ENCODE results near the gene RNF167. TPM values are rescaled to one million over a fixed set of nuclear protein-coding genes. Genes with fewer than 3 reads are reported as not detected.

RNF167 gene
- polyA plus RNA-seq, 1 experiment, result 63.1 TPM

DNA sequence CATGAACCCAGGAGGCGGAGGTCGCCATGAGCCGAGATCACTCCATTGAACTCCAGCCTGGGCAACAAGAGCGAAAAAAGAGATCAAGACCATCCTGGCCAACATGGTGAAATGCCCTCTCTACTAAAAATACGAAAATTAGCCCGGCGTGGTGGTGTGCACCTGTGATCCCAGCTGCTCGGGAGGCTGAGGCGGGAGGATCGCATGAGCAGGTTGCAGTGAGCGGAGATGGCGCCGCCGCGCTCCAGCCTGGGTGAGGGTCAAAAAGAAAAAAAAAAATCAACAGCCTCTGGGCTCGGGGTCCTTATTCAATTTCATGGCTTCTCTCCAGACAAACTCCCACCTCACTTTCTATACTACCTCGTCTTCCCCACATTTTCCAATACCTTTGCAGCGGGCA is 11.2 kb upstream of the RNF167 start:
- ChIA-PET CTCF (no interaction called here), POLR2A (no interaction called here)
- TF ChIP-seq, protein P1, sequence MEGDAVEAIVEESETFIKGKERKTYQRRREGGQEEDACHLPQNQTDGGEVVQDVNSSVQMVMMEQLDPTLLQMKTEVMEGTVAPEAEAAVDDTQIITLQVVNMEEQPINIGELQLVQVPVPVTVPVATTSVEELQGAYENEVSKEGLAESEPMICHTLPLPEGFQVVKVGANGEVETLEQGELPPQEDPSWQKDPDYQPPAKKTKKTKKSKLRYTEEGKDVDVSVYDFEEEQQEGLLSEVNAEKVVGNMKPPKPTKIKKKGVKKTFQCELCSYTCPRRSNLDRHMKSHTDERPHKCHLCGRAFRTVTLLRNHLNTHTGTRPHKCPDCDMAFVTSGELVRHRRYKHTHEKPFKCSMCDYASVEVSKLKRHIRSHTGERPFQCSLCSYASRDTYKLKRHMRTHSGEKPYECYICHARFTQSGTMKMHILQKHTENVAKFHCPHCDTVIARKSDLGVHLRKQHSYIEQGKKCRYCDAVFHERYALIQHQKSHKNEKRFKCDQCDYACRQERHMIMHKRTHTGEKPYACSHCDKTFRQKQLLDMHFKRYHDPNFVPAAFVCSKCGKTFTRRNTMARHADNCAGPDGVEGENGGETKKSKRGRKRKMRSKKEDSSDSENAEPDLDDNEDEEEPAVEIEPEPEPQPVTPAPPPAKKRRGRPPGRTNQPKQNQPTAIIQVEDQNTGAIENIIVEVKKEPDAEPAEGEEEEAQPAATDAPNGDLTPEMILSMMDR (IDR thresholded peaks at IDR 0.05; ENCODE audit: low read depth, low read length), result no peak
- Histone ChIP-seq H3K27me3 (ENCODE audit: control insufficient read depth, insufficient read depth, low read length) (no peaks in the 10 kb centered on the region), H3K27ac (ENCODE audit: low read depth, low read length) (no peak overlapping the region), H3K9me3 (ENCODE audit: control insufficient read depth, insufficient read depth, low read length) (no peaks in the 10 kb centered on the region), H3K4me3 (ENCODE audit: low read depth, low read length) (no peak overlapping the region)
- DNase-seq (ENCODE audit: low read depth, low spot score), result no peak

DNA sequence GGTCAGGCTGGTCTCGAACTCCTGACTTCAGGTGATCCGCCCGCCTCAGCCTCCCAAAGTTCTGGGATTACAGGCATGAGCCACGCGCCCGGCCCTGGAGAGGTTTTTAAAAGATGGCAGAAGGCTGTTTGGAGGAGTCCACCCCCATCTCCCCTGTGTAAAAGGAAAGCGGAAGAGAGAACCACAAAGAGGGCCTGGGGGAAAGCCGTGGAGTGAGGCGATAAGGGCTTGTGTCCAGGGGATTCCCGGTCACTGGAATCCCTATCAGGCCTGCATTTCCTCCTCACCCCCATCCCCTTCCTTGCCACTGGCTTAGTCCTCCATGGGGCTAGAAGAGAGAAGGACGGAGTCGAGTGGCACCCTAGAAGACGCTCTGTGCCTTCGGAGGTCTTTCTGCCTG is 8.1 kb upstream of the RNF167 start, which contains the start of gene GP1BA:
TSS of gene GP1BA (plus strand) at position 315 of the 400 bp plus-strand sequence. CDS start 328 bp downstream, outside the sequence.
- ChIA-PET POLR2A (interaction anchor here (1.2 kb wide), 1 partner anchor 36 kb away, joined by 3 read pairs; the partner anchor contains the start of gene SPAG7), CTCF (no interaction called here)
- no peaks in the 10 kb centered on the region for H3K27me3 ChIP-seq (ENCODE audit: control insufficient read depth, insufficient read depth, low read length)
- no peak for DNase-seq (ENCODE audit: low read depth, low spot score)
- TF ChIP-seq, protein P1 (IDR thresholded peaks at IDR 0.05; ENCODE audit: low read depth, low read length), result no peak
- no peak within 1 kb of the TSS for H3K4me3 ChIP-seq (ENCODE audit: low read depth, low read length)
- H3K9me3 ChIP-seq (ENCODE audit: control insufficient read depth, insufficient read depth, low read length), result no peaks in the 10 kb centered on the region
- no peak within 1 kb of the TSS for H3K27ac ChIP-seq (ENCODE audit: low read depth, low read length)

DNA sequence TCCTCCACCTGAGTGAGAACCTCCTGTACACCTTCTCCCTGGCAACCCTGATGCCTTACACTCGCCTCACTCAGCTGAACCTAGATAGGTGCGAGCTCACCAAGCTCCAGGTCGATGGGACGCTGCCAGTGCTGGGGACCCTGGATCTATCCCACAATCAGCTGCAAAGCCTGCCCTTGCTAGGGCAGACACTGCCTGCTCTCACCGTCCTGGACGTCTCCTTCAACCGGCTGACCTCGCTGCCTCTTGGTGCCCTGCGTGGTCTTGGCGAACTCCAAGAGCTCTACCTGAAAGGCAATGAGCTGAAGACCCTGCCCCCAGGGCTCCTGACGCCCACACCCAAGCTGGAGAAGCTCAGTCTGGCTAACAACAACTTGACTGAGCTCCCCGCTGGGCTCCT is 7.3 kb upstream of the RNF167 start:
- POLR2A ChIA-PET, result interaction anchor here (0.5 to 1.2 kb wide), 2 partner anchors 35 to 134 kb away, joined by 3 read pairs; partner anchors contain the start of gene SPAG7
- TF ChIP-seq, protein P1 (IDR thresholded peaks at IDR 0.05; ENCODE audit: low read depth, low read length), result no peak
- H3K27ac ChIP-seq (ENCODE audit: low read depth, low read length), result no peak overlapping the region
- CTCF ChIA-PET, result no interaction called here
- no peak overlapping the region for H3K4me3 ChIP-seq (ENCODE audit: low read depth, low read length)
- no peaks in the 10 kb centered on the region for H3K9me3 ChIP-seq (ENCODE audit: control insufficient read depth, insufficient read depth, low read length)
- H3K27me3 ChIP-seq (ENCODE audit: control insufficient read depth, insufficient read depth, low read length), result no peaks in the 10 kb centered on the region
- DNase-seq (ENCODE audit: low read depth, low spot score), result no peak

DNA sequence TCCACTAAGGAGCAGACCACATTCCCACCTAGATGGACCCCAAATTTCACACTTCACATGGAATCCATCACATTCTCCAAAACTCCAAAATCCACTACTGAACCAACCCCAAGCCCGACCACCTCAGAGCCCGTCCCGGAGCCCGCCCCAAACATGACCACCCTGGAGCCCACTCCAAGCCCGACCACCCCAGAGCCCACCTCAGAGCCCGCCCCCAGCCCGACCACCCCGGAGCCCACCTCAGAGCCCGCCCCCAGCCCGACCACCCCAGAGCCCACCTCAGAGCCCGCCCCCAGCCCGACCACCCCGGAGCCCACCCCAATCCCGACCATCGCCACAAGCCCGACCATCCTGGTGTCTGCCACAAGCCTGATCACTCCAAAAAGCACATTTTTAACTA is 6.4 kb upstream of the RNF167 start:
- POLR2A ChIA-PET, result interaction anchor here (0.9 kb wide), 1 partner anchor 34 kb away, joined by 5 read pairs; the partner anchor contains the start of gene SPAG7
- H3K4me3 ChIP-seq (ENCODE audit: low read depth, low read length), result no peak overlapping the region

More for the DNA sequence above, 6.4 kb upstream of the RNF167 start:
- TF ChIP-seq, protein P1 (IDR thresholded peaks at IDR 0.05; ENCODE audit: low read depth, low read length), result no peak
- H3K27ac ChIP-seq (ENCODE audit: low read depth, low read length), result no peak overlapping the region
- no peaks in the 10 kb centered on the region for H3K9me3 ChIP-seq (ENCODE audit: control insufficient read depth, insufficient read depth, low read length)
- CTCF ChIA-PET, result no interaction called here
- no peak for DNase-seq (ENCODE audit: low read depth, low spot score)
- H3K27me3 ChIP-seq (ENCODE audit: control insufficient read depth, insufficient read depth, low read length), result no peaks in the 10 kb centered on the region

Measured in AG04450 (cell line).